Right cardiac atrium (tissue), 5 donors: ENCODE measurements around the gene PBX2. TPM values are rescaled to one million over a fixed set of nuclear protein-coding genes. Genes with fewer than 3 reads are reported as not detected.
"Not testable (repeated sequence)": the region's sequence is repeated elsewhere in the genome, so short reads cannot be mapped to it uniquely, and the experiment has no call there.

Experiments
- ATAC-seq, 2 donors: fragments of 200-7000 bp; cut with Tn5 transposase; one replicate each; pipeline versions ENCODE4 v1.8.0 to v1.9.1; 2020; ENCODE audit warnings: moderate library complexity in 2 of 2, mild to moderate bottlenecking in 1 of 2
- DNase-seq, 3 donors: peaks; one replicate each; pipeline ENCODE4 v3.0.0-alpha.2; 2020
- H3K27ac ChIP-seq: one replicate; pipeline ENCODE4 v1.5.1; 2013; ENCODE audit warnings: mild to moderate bottlenecking, low read length, control low read depth, moderate library complexity
- H3K27me3 ChIP-seq: one replicate; pipeline ENCODE4 v1.6.1; 2013; ENCODE audit not compliant: control insufficient read depth, insufficient read depth
- H3K4me1 ChIP-seq: one replicate; pipeline ENCODE4 v1.6.1; 2013; ENCODE audit warnings: low read length; ENCODE audit not compliant: control insufficient read depth, insufficient read depth
- H3K4me3 ChIP-seq: one replicate; pipeline ENCODE4 v1.5.1; 2013; ENCODE audit warnings: low read length, control low read depth
- H3K9me3 ChIP-seq: one replicate; pipeline ENCODE4 v1.6.1; 2013; ENCODE audit warnings: low read length; ENCODE audit not compliant: control insufficient read depth
- WGBS: extraction: QIAGEN DNeasy Blood & Tissue Kit; methylation state at CpG from one replicate; pipeline ENCODE4 v1.1.7; 2013; 5-methylcytosine and 5-hydroxymethylcytosine counted together
- intact Hi-C, 4 donors: fragments of 100-400 bp; cut with DNase I; formaldehyde crosslinking; loops; one replicate each; pipeline versions ENCODE4 v1.11.0 to v1.14.0; 2022 to 2023
- polyA plus RNA-seq: library from polyadenylated mRNA; stranded (reverse); fragments of 200-250 nt; gene quantifications from one replicate; pipeline ENCODE4 v1.2.3, GENCODE V29; 2013
- total RNA-seq, 4 donors: library from RNA; stranded (reverse); fragmentation: NEBNext Ultra II Directional; extraction: Animal tissue kit (Norgen Biotek cat#: 25700); gene quantifications; one replicate each; pipeline ENCODE4 v1.2.1, GENCODE V29; 2021
- donor health status: healthy with polysubstance abuse.
- donor health status: DM: no; HTN: yes; CAD: no.
- donor health status: DM: no; HTN: no; CAD: no.
- donor health status: DM: no; HTN: yes; CAD: no; lungs with severe emphysema.
- donor health status: DM: yes; HTN: yes; CAD: no.

PBX2 gene
- total and polyA plus RNA-seq, 5 donors, result 44.1 to 61.0 (median 49.6) TPM

- Histone ChIP-seq H3K27ac (peak within 1 kb of the TSS; percentile 75), H3K4me1 (peaks cover 5% of the 10 kb centered on the region), H3K4me3 (peak within 1 kb of the TSS; percentile 36), H3K27me3 (no peaks in the 10 kb centered on the region), H3K9me3 (no peaks in the 10 kb centered on the region)
- DNase-seq (peak; percentile 71 to 89 (median 85)), ATAC-seq (no peak)
- intact Hi-C loops, result no loop called here
- WGBS, result 19% methylated on average over 5 of the region's 5 CpGs
Measured at GRCh38 chr6:32192608-32193039, 2.6 kb upstream of the PBX2 start, which contains the start of gene GPSM3. Gene GPSM3 (minus strand): TSS chr6:32192643. CDS start chr6:32192513, 130 bp downstream.

DNA sequence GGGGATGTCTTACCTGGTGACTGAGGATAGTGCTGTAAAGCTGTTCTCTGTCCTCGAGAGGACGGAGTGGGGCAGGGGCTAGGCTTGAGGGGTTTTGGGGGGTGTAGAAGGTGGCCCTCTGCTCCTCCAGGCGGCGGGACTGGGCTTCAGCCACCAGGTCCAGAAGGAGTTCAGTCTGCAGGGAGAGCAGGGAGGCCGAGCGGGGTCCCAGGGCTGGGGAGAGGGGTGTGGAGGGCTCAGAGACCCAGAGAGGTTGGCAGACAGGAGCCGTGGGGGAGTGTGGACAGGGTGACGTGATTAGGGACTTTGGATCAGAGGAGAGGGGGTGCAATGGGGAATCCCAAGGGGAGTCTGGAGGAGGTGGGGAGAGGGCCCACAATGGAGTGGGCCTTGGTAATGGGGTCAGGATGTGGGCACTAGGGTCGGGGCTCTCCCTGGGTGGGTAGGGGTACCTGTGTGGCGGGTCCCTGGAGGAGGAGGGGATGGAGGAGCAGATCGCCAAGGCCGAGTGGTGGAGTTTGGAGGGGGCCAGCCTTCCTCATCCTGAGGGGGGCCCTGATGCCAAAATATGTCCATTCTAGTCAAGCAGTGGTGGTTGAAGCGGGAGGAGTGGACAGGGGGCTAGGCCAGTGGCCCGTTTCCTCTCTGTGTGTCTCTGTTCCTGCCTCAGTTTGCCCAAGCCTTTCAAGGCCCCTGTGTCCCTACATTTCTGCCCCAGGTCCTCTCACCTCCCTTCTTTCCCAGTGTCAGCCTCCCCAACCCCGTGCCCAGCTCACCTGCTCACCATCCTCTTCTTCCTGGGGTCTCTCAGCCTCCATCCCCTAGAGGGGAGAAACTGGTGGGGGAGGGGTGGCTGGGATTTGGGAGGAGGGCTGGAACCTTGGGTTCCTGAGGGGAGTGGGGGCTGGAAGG lies 1.9 kb upstream of the PBX2 start:
- DNase-seq (no peak), ATAC-seq (no peak)
- Histone ChIP-seq H3K9me3 (no peaks in the 10 kb centered on the region), H3K27me3 (no peaks in the 10 kb centered on the region), H3K4me3 (peak overlapping the region; percentile 36), H3K27ac (peak overlapping the region; percentile 75), H3K4me1 (peaks cover 3% of the 10 kb centered on the region)
- 71% methylated on average over 15 of the region's 15 CpGs for WGBS
- intact Hi-C loops, result no loop called here

DNA sequence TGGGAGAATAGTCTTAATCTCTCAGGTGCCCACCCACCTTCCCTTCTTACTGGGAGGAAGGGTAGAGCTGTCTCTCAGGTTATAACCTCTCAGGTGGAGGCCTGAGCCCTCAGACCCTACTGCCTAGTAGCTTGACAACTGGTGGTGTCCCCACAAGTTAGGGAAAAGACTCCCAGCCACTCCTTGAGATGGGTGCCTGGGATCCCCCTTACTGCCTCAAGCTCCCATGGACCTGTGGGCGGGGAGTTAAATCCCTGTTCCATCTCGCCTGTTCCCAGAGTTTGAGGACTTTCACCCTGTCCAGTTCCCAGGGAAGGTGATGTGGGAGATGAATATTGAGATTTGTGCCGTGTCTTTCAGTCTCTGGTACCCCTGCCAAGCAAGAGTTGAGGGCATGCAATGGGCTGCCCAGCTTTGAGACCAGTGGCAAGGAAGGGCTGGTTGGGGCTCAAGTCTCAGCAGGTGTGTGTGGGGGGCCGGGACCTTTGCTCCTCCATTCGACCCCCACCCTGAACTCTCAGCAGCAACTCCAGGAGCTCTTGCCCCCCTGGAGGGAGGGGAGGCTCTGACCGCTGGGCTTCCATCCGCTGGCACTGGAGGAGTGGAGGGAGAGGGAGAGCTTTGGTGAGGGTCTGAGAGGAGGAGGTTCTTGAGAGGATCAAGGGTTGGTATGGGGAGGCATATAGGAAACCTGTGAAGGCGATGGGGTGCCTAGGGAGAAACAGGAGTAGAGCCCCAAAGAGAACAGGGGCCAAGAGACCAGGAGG lies 1.1 kb upstream of the PBX2 start:
- 81% methylated on average over 8 of the region's 8 CpGs for WGBS
- ATAC-seq (no peak), DNase-seq (no peak)
- Histone ChIP-seq H3K27me3 (no peaks in the 10 kb centered on the region), H3K9me3 (no peaks in the 10 kb centered on the region), H3K4me3 (peak overlapping the region; percentile 96), H3K4me1 (peaks cover 5% of the 10 kb centered on the region), H3K27ac (peak overlapping the region; percentile 99)
- intact Hi-C loops, result no loop called here

DNA sequence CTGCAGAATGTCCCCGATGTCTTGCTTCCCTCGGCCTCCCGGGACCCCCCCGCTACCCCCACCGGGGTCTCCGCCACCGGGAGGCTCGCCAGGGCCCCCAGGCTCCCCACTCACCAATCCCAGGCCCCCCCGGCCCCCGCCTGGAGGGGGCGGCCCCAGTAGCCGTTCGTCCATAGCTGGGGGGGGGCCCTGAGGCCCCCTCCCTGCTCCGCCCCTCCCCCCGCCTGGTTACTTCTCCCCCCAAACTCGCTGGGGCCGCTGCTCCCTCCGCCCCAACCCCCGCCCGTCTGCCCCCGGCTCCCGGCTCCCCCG lies 304 bp downstream of the PBX2 start:
- DNase-seq (peak; percentile 58 to 87 (median 81)), ATAC-seq (peak; percentile 2 to 3)
- Histone ChIP-seq H3K27ac (peak overlapping the region; percentile 90), H3K9me3 (no peaks in the 10 kb centered on the region), H3K27me3 (no peaks in the 10 kb centered on the region), H3K4me1 (peaks cover 9% of the 10 kb centered on the region), H3K4me3 (peak overlapping the region; percentile 96)
- intact Hi-C loops, result no loop called here
- 15% methylated on average over 23 of the region's 23 CpGs for WGBS

DNA sequence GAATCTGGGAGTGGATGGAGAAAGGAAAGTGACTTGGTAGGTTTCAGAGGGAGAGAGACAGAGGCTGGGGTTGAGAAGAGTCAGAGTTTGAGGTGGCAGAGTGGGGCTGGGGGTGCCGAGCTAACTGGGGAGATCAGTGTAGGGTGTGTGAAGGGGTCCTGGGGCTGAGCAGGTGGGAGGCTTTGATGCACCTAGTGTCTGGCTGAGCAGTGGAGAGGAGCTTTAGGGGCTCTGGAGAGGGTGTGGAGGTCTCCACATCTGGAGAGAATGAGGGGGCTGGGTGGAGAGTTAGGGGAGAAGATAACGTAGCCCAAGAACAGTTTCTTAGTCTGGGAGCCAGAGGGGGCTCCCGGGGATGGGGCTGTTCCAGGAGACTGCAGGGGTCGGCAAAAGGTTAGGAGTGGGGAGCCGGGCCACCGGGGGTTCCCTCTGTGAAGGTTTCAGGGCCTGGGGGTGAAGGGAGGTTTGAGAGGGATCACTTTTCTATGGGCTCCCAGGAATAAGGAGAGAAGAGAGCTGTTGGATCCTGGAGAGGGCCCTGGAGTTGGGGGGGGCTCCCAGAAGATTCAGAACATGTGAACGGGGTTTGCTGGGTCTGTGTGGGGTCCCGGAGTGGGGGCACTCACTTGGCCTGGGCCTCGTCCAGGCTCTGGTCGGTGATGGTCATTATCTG lies 797 bp downstream of the PBX2 start:
- DNase-seq (no peak), ATAC-seq (peak; percentile 0 to 1)
- 1% methylated on average over 10 of the region's 10 CpGs for WGBS
- no peaks in the 10 kb centered on the region for H3K27me3 ChIP-seq
- peak overlapping the region; percentile 90 for H3K27ac ChIP-seq
- H3K9me3 ChIP-seq, result no peaks in the 10 kb centered on the region
- intact Hi-C loops, result no loop called here
- peak overlapping the region; percentile 96 for H3K4me3 ChIP-seq
- peaks cover 9% of the 10 kb centered on the region for H3K4me1 ChIP-seq

- peaks cover 9% of the 10 kb centered on the region for H3K4me1 ChIP-seq
- ATAC-seq, result no peak
- H3K27me3 ChIP-seq, result no peaks in the 10 kb centered on the region
- H3K9me3 ChIP-seq, result no peaks in the 10 kb centered on the region
- H3K27ac ChIP-seq, result peak overlapping the region; percentile 90
- intact Hi-C loops, result no loop called here
- peak overlapping the region; percentile 96 for H3K4me3 ChIP-seq
- peak in 1 of 3 donors; percentile 68 for DNase-seq
- WGBS, result 9% methylated on average over 13 of the region's 13 CpGs
Measured at GRCh38 chr6:32188381-32189068, 1.5 kb downstream of the PBX2 start.

- H3K27ac ChIP-seq, DNase-seq, intact Hi-C loops, ATAC-seq, H3K9me3 ChIP-seq, H3K4me3 ChIP-seq, H3K4me1 ChIP-seq, H3K27me3 ChIP-seq: not testable (repeated sequence)
- WGBS, result 63% methylated on average over 18 of the region's 18 CpGs
Measured at GRCh38 chr6:32187725-32188380, 2.1 kb downstream of the PBX2 start.

- Histone ChIP-seq H3K27me3 (no peaks in the 10 kb centered on the region), H3K27ac (peak overlapping the region; percentile 19), H3K4me3 (no peak overlapping the region), H3K4me1 (peaks cover 9% of the 10 kb centered on the region), H3K9me3 (no peaks in the 10 kb centered on the region)
- ATAC-seq (no peak), DNase-seq (no peak)
- 61% methylated on average over 12 of the region's 12 CpGs for WGBS
- intact Hi-C loops, result no loop called here
Measured at GRCh38 chr6:32187009-32187709, 2.8 kb downstream of the PBX2 start.

- 60% methylated on average over 10 of the region's 10 CpGs for WGBS
- DNase-seq, ATAC-seq, H3K9me3 ChIP-seq, H3K4me1 ChIP-seq, H3K27me3 ChIP-seq, intact Hi-C loops, H3K4me3 ChIP-seq: not testable (repeated sequence)
- peak overlapping the region; percentile 88 for H3K27ac ChIP-seq
Measured at GRCh38 chr6:32186151-32186840, 3.7 kb downstream of the PBX2 start.
